HEK293 (cell line): ENCODE data around the gene PSMD3.

Experiments used
- CTCF ChIA-PET: fragments of 350-600 bp; formaldehyde crosslinking; extraction: SDS; loops from one replicate; lab custom pipeline; 2021; ENCODE audit warnings: antibody characterized with exemption; lab: Yijun Ruan, JAX
- POLR2A ChIA-PET: fragments of 300-600 bp; formaldehyde crosslinking; extraction: SDS; loops from one replicate; lab custom pipeline; 2020; ENCODE audit warnings: antibody characterized with exemption, inconsistent platforms; lab: Yijun Ruan, JAX
- H3K27ac ChIP-seq: fragments of 200-500 bp; sonication (Bioruptor generic); 2 replicates; pipeline ENCODE4 v1.5.1; 2014; ENCODE audit warnings: low read depth, low read length, control low read depth, inconsistent platforms; ENCODE audit errors: extremely low read depth
- H3K36me3 ChIP-seq, 2 experiments: fragments of 200-500 bp in 1 of 2; sonication (Bioruptor generic) in 1 of 2; 1 replicate in 1 of 2; 2 replicates in 1 of 2; pipeline ENCODE4 v1.5.1; 2014 to 2017; ENCODE audit warnings: inconsistent platforms in 2 of 2, low read length in 2 of 2; ENCODE audit not compliant: control insufficient read depth in 2 of 2, insufficient read depth in 1 of 2
- H3K4me1 ChIP-seq: fragments of 200-500 bp; sonication (Bioruptor generic); 2 replicates; pipeline ENCODE4 v1.5.1; 2014; ENCODE audit warnings: mild to moderate bottlenecking, low read length, inconsistent platforms; ENCODE audit not compliant: control insufficient read depth, insufficient read depth
- H3K4me3 ChIP-seq: 2 replicates; pipeline ENCODE4 v1.5.1; 2011; ENCODE audit warnings: low read depth, mild to moderate bottlenecking, control low read depth, low read length, moderate library complexity
- H3K9me3 ChIP-seq: fragments of 200-500 bp; sonication (Bioruptor generic); 2 replicates; pipeline ENCODE4 v1.5.1; 2014; ENCODE audit warnings: low read depth, low read length, inconsistent platforms; ENCODE audit not compliant: control insufficient read depth, insufficient read depth
- KLF10 ChIP-seq: fragments of 450-650 bp; IDR thresholded peaks from 2 replicates; pipeline ENCODE4 v1.5.1; 2018; ENCODE audit warnings: missing biosample characterization, mild to moderate bottlenecking, missing genetic modification characterization
- PATZ1 ChIP-seq: fragments of 450-650 bp; formaldehyde crosslinking; IDR thresholded peaks from 2 replicates; pipeline ENCODE4 v1.5.1; 2016; ENCODE audit warnings: missing biosample characterization, missing genetic modification characterization
- PRDM10 ChIP-seq: fragments of 450-650 bp; formaldehyde crosslinking; IDR thresholded peaks from 2 replicates; pipeline ENCODE4 v1.5.1; 2016; ENCODE audit warnings: missing biosample characterization, missing genetic modification characterization
- YY1 ChIP-seq: fragments of 450-650 bp; formaldehyde crosslinking; IDR thresholded peaks from 2 replicates; pipeline ENCODE4 v1.5.1; 2018; ENCODE audit warnings: missing biosample characterization, missing genetic modification characterization
- ZFHX2 ChIP-seq: fragments of 450-650 bp; formaldehyde crosslinking; conservative IDR thresholded peaks from 2 replicates; pipeline ENCODE4 v1.5.1; 2016; ENCODE audit warnings: missing biosample characterization, missing genetic modification characterization
- ZNF2 ChIP-seq: fragments of 450-650 bp; formaldehyde crosslinking; IDR thresholded peaks from 2 replicates; pipeline ENCODE4 v1.5.1; 2016; ENCODE audit warnings: missing biosample characterization, missing genetic modification characterization
- ZNF513 ChIP-seq: fragments of 450-650 bp; IDR thresholded peaks from 2 replicates; pipeline ENCODE4 v1.5.1; 2018; ENCODE audit warnings: missing biosample characterization, missing genetic modification characterization
- ZNF664 ChIP-seq: fragments of 450-650 bp; formaldehyde crosslinking; IDR thresholded peaks from 2 replicates; pipeline ENCODE4 v1.5.1; 2016; ENCODE audit warnings: missing biosample characterization, missing genetic modification characterization
- TF ChIP-seq, protein P1 (sequence below): fragments of 450-650 bp; formaldehyde crosslinking; IDR thresholded peaks from 2 replicates; pipeline ENCODE4 v1.5.1; 2017; ENCODE audit warnings: missing biosample characterization, missing genetic modification characterization

PSMD3 gene

DNA sequence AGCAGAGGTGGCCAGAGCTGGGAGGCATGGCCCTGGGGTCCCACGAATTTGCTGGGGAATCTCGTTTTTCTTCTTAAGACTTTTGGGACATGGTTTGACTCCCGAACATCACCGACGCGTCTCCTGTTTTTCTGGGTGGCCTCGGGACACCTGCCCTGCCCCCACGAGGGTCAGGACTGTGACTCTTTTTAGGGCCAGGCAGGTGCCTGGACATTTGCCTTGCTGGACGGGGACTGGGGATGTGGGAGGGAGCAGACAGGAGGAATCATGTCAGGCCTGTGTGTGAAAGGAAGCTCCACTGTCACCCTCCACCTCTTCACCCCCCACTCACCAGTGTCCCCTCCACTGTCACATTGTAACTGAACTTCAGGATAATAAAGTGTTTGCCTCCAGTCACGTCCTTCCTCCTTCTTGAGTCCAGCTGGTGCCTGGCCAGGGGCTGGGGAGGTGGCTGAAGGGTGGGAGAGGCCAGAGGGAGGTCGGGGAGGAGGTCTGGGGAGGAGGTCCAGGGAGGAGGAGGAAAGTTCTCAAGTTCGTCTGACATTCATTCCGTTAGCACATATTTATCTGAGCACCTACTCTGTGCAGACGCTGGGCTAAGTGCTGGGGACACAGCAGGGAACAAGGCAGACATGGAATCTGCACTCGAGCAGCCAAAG lies 36.9 kb downstream of the PSMD3 start:
- no peak for TF ChIP-seq YY1
- TF ChIP-seq, protein P1, sequence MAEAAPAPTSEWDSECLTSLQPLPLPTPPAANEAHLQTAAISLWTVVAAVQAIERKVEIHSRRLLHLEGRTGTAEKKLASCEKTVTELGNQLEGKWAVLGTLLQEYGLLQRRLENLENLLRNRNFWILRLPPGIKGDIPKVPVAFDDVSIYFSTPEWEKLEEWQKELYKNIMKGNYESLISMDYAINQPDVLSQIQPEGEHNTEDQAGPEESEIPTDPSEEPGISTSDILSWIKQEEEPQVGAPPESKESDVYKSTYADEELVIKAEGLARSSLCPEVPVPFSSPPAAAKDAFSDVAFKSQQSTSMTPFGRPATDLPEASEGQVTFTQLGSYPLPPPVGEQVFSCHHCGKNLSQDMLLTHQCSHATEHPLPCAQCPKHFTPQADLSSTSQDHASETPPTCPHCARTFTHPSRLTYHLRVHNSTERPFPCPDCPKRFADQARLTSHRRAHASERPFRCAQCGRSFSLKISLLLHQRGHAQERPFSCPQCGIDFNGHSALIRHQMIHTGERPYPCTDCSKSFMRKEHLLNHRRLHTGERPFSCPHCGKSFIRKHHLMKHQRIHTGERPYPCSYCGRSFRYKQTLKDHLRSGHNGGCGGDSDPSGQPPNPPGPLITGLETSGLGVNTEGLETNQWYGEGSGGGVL (tag by site-specific recombination): 0 out of 2 replicates have a peak, but pooled peaks have one; percentile 10
- TF ChIP-seq ZFHX2 (tag by site-specific recombination): 0 out of 2 replicates have a peak, but pooled peaks have one; percentile 6
- no peak for TF ChIP-seq ZNF2 (tag by site-specific recombination)
- 0 out of 2 replicates have a peak, but pooled peaks have one; percentile 14 for TF ChIP-seq PATZ1 (tag by site-specific recombination)
- peak; percentile 90 for TF ChIP-seq ZNF664 (tag by site-specific recombination)
- no peak overlapping the region for H3K27ac ChIP-seq
- H3K4me3 ChIP-seq: no peak overlapping the region
- CTCF ChIA-PET: interaction anchor here (0.7 to 14.3 kb wide), 8 partner anchors 9 to 272 kb away, joined by 3 to 268 read pairs (median 8); partner anchors contain the start of gene NR1D1
- POLR2A ChIA-PET: no interaction called here
- H3K36me3 ChIP-seq: peaks cover 10 to 45% of the 10 kb centered on the region in 2 experiments; a peak in 2 of 3 replicates
- H3K4me1 ChIP-seq: no peaks in the 10 kb centered on the region
- H3K9me3 ChIP-seq: no peaks in the 10 kb centered on the region

- Histone ChIP-seq H3K27ac (no peak overlapping the region), H3K4me1 (peaks cover 6% of the 10 kb centered on the region), H3K4me3 (no peak overlapping the region), H3K9me3 (no peaks in the 10 kb centered on the region)
- ChIA-PET CTCF (interaction anchor here (0.5 to 14.3 kb wide), 9 partner anchors 8 to 395 kb away, joined by 3 to 268 read pairs (median 4); partner anchors contain the start of gene NR1D1), POLR2A (interaction anchor here (0.6 to 1.2 kb wide), 3 partner anchors 38 to 346 kb away, joined by 3 read pairs; partner anchors contain the start of genes GJD3 and PSMD3)
- peak; percentile 31; the same call in 1 of the 2 replicates for TF ChIP-seq ZFHX2 (tag by site-specific recombination)
- 0 out of 2 replicates have a peak, but pooled peaks have one; percentile 17 for TF ChIP-seq PRDM10 (tag by site-specific recombination)
- TF ChIP-seq KLF10 (tag by site-specific recombination): no peak
- peak; percentile 42; the same call in 1 of the 2 replicates for TF ChIP-seq ZNF513 (tag by site-specific recombination)
- TF ChIP-seq, all 188 proteins: peak for 3
- H3K36me3 ChIP-seq: peaks cover 10 to 54% of the 10 kb centered on the region in 2 experiments; a peak in 2 of 3 replicates
Measured at GRCh38 chr17:40018211-40019121, 37.9 kb downstream of the PSMD3 start.
